ENCODE measurements around the gene PRKN.

- TF ChIP-seq CTCF (tag by site-specific recombination; IDR thresholded peaks at IDR 0.05) (no peak), SCRT1 (tag by site-specific recombination; IDR thresholded peaks at IDR 0.05; ENCODE audit: borderline replicate concordance) (no peak), ZNF24 (tag by site-specific recombination; IDR thresholded peaks at IDR 0.05) (no peak), ZNF214 (tag by site-specific recombination; IDR thresholded peaks at IDR 0.05; ENCODE audit: borderline replicate concordance) (no peak), ZNF248 (tag by site-specific recombination; IDR thresholded peaks at IDR 0.05) (no peak), ZNF239 (tag by site-specific recombination; IDR thresholded peaks at IDR 0.05) (no peak), ZNF138 (tag by site-specific recombination; IDR thresholded peaks at IDR 0.05; ENCODE audit: borderline replicate concordance) (no peak)
Measured at GRCh38 chr6:161949531-161949930, 778.0 kb downstream of the PRKN start.
